Prostate gland (tissue), 2 donors: ENCODE measurements around the gene CTBP2.

ENCODE experiments used
- POLR2A ChIP-seq: fragments of 450-650 bp; IDR thresholded peaks from one replicate; pipeline ENCODE4 v1.6.1; 2016; ENCODE audit warnings: antibody characterized with exemption, mild to moderate bottlenecking
- TF ChIP-seq, protein P1 (sequence below), 4 experiments: fragments of 200-600 bp in 2 of 4; fragments of 450-650 bp in 2 of 4; sonication (generic) in 2 of 4; IDR thresholded peaks; 1 replicate in 3 of 4; 2 replicates in 1 of 4; pipeline ENCODE4 v1.5.1; 2016 to 2019; ENCODE audit warnings: antibody characterized with exemption in 4 of 4, mild to moderate bottlenecking in 2 of 4, moderate library complexity in 2 of 4

GRCh38 chr10:125093974-125094705 lies 66.2 kb downstream of the CTBP2 start:
- no peak for TF ChIP-seq POLR2A
- TF ChIP-seq, protein P1, sequence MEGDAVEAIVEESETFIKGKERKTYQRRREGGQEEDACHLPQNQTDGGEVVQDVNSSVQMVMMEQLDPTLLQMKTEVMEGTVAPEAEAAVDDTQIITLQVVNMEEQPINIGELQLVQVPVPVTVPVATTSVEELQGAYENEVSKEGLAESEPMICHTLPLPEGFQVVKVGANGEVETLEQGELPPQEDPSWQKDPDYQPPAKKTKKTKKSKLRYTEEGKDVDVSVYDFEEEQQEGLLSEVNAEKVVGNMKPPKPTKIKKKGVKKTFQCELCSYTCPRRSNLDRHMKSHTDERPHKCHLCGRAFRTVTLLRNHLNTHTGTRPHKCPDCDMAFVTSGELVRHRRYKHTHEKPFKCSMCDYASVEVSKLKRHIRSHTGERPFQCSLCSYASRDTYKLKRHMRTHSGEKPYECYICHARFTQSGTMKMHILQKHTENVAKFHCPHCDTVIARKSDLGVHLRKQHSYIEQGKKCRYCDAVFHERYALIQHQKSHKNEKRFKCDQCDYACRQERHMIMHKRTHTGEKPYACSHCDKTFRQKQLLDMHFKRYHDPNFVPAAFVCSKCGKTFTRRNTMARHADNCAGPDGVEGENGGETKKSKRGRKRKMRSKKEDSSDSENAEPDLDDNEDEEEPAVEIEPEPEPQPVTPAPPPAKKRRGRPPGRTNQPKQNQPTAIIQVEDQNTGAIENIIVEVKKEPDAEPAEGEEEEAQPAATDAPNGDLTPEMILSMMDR (IDR thresholded peaks at IDR 0.05), result no peak
